GM18505 (cell line): ENCODE measurements around the gene ZNF512B.
"Not testable (repeated sequence)": the region's sequence is repeated elsewhere in the genome, so short reads cannot be mapped to it uniquely, and the experiment has no call there.

Experiments
- ATAC-seq: cut with Tn5 transposase; IDR thresholded peaks from one replicate; pipeline ENCODE4 v1.9.1; 2021; ENCODE audit not compliant: unreplicated experiment
- POLR2A ChIP-seq: IDR thresholded peaks from 4 replicates; pipeline ENCODE4 v1.6.1; 2011; ENCODE audit warnings: borderline replicate concordance; ENCODE audit not compliant: insufficient read depth, insufficient read length; ENCODE audit errors: extremely low read depth

The ZNF512B gene

DNA sequence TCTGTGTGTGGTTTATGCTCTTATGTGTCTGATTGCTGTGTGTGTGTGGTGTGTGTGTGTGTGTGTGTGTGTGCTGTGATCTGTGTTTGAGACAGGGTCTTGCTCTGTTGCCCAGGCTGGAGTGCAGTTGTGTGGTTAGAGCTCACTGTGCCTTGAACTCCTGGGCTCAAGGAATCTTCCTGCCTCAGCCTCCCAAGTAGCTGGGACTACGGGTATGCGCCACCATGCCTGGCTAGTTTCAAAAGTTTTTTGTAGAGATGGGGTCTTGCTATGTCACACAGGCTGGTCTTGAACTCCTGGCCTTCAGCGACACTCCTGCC lies 3.4 kb upstream of the ZNF512B start:
- ATAC-seq = no peak
- TF ChIP-seq POLR2A = no peak

DNA sequence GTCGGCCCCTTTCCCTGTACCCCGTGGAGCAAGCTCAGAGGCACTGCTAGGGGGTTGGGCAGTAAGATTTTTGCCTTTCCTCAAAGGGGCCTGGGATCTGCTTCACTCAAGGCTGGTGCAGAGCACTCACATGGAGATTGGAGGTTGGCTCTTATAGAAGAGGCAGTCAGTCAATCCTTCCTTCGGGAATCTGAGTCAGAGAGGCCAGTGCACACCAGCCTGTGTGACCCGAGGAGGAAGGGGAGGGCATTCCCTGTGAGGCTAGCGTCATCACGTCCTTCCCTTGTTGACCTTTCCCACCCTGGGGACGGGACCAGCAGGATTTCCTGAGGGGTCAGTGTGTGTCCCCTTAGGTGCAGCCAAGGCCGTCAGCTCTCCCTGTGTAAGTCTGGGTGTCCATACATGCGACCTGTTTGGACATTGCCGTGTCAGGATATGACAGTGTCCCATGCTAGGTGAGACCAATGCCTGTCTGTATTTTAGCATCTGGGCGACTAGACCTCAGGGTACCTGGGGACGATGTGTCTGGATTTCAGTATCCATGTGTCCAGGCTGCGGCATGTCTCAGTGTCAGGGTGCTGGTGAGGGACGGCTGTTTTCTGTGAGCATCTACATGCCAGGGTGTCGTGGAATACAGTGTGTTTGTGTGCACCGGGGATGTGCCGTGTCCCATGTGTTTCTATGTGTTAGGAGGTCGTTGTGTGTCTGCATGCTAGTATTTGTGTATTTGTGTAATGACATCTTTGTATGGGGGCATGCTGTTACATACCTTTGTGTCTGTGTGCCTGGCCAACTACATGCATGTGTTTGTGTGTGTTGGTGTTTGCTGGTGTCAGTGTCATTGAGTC lies 2.8 kb upstream of the ZNF512B start:
- TF ChIP-seq POLR2A = peak; percentile 12
- no peak for ATAC-seq

- not testable (repeated sequence) for ATAC-seq
Observed at GRCh38 chr20:63971960-63972311, 2.2 kb upstream of the ZNF512B start.

DNA sequence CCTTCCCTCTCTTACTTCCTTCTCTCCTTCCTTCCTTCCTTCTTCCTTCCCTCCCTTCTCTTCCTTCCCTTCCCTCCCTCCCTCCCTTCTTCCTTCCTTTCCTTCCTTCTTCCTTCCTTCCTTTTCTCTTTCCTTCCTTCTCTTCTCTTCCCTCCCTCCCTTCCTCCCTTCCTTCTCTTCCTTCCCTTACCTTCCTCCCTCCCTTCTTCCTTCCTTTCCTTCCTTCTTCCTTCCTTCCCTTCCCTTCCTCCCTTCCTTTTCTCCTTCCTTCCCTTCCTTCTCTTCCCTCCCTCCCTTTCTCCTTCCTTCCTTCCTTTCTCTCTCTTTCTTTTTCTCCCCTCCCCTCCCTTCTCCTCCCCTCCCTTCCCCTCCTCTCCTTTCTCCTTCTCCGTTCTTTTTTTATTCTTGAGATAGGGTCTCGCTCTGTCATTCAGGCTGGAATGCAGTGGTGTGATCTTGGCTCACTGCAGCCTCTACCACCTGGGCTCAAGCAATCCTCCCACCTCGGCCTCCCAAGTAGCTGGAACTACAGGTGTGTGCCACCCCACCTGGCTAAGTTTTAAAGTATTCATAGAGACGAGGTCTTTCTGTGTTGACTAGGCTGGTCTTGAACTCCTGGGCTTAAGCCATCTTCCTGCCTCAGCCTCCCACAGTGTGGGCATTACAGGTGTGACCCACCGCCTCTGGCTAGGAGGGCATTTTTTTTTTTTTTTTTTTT lies 1.1 kb upstream of the ZNF512B start:
- TF ChIP-seq POLR2A = no peak
- ATAC-seq = no peak

DNA sequence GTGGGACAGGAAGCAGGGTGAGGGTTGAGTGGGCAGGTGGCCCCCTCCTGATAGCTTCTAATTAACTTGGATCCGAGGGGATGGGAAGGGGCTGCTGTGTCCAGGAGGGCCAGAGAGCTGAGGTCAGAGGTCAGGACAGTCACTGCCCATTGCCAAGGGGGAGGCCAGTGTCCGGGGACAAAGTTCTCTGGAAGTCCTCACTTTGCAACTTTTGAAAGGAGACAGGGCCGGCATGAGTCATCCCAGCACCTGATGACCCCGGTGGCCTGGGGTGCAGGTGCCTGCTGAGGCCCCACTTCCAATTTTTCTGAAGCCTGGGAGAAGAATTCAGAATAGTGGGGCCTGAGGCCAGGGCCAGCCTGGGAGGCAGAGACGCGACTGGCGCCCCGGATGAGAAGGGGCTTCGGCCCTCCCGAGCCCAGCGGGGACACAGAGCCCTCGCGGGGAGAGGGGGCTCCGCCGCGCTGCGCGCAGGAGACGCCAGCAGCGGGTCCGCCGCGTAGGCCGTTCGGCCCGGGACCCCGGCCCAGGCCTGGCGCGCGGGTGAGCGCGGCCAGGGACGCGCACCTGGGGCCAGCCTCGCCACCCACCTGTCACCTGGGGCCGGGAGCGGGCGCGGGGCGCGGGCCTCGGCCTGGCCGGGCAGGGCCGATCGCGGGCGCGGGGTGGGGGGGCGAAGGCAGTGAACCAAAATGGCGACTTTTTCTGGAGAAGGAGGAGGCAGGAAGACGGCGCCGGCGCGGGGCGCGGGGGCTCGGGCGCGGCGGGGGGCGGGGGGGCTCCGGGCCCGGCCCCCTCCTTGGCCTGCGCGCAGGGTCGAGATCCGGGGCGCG lies 586 bp downstream of the ZNF512B start:
- TF ChIP-seq POLR2A = no peak
- ATAC-seq = no peak

DNA sequence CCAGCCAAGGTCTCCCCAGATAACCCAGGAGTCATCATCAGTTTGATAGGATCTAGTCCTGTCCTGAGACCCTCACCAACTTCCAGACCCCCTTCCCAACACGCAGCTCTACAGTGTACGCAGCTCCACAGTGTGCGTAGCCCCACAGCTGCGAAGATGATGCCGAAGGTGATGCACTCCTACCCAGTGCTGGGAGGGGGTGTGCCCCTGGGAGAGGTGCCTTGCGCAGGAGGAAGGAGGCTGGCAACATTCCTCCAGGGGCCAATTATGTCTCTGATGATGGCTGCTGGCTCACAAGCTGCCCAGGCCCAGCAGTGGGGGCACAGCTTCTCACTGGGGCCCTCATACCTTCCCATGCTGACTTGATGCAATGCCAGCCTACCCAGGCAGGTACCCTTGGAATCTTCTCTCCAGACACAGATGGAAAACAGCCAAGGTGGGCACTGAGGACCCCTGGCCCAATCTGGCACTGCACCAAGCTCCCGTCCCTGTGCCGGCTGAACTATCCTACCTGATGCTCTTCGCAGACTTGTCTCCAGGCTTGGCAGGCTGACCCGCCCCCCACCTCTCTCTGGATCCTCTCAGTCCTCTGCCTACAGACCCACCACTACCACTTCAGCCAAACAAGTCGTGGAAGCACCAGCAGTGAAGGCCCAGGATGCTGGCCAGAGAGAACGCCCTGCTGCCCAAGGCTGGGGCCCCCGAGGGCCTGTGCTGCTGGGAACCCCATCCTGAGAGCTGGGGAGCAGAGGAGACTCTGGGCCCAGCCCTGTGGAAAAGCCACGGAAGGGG lies 1.4 kb downstream of the ZNF512B start:
- ATAC-seq = no peak
- TF ChIP-seq POLR2A = no peak

GRCh38 chr20:63967330-63968135 lies 2.2 kb downstream of the ZNF512B start:
- no peak for ATAC-seq
- TF ChIP-seq POLR2A = no peak

DNA sequence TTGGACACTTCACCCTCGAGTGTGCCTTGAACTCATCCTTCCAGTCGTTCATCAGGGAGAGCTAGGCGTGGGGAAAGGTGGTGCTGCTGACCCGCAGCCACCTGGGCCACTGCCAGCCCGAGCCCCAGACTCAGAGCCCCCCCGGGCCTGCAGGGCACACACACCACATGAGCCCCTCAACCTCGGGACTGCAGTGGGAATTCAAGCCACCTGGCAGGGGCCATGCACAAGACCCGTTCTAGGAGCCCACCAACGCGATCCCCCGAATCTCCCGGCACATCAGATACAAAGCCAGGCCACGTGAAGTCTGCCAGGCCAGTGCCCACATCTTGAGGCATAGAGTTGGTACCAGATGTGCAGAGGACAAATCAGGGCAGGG lies 2.8 kb downstream of the ZNF512B start:
- ATAC-seq = no peak
- no peak for TF ChIP-seq POLR2A

DNA sequence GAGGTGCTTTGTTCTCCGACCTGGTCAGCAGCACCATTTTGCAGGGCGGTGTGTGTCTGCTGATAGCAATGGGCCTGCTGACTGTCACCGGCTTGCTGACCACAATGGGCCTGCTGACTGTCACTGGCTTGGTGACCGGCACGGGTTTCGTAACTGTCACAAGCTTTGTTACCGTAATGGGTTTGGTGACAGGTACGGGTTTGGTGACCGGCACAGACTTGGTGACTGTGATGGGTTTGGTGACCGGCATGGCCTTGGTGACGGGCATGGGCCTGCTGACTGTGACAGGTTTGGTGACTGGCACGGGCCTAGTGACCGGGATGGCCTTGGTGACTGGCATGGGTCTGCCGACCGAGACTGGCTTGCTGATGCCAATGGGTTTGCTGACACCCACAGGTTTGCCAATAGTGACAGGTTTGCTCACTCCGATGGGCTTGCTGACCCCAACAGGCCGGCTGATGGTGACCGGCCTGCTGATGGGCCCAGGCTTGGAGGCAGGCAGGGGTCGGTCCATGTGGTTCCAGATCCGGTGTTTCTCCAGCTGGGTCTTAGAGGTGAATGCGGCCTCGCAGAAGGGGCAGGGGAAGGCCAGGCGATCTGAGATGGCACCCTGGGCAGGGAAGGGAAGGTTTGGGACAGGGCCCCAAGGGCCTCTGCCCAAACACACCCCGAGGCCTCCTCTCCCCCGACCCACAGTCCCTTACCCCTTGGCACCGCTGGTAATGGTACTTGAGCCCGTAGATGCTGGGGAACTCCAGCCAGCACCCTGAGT lies 3.4 kb downstream of the ZNF512B start:
- no peak for TF ChIP-seq POLR2A
- no peak for ATAC-seq

- TF ChIP-seq POLR2A = no peak
- no peak for ATAC-seq
Observed at GRCh38 chr20:63964412-63964811, 5.3 kb downstream of the ZNF512B start.

- ATAC-seq = no peak
- no peak for TF ChIP-seq POLR2A
Observed at GRCh38 chr20:63963784-63964301, 5.9 kb downstream of the ZNF512B start.
